Kidney epithelial cell (primary cell): ENCODE measurements around the gene PTPRD. TPM values are rescaled to one million over a fixed set of nuclear protein-coding genes. Genes with fewer than 3 reads are reported as not detected.
"Not testable (repeated sequence)": the region's sequence is repeated elsewhere in the genome, so short reads cannot be mapped to it uniquely, and the experiment has no call there.

Experiments
- DNase-seq: peaks from one replicate; pipeline ENCODE4 v3.0.0-alpha.2; 2010; ENCODE audit warnings: low read depth
- H3K27me3 ChIP-seq: 2 replicates; pipeline ENCODE4 v1.6.0; 2011; ENCODE audit warnings: low read length; ENCODE audit not compliant: control insufficient read depth, insufficient read depth
- H3K36me3 ChIP-seq: 2 replicates; pipeline ENCODE4 v1.5.1; 2011; ENCODE audit warnings: low read length; ENCODE audit not compliant: control insufficient read depth, insufficient read depth
- H3K4me3 ChIP-seq: 2 replicates; pipeline ENCODE4 v1.5.1; 2011; ENCODE audit warnings: low read depth, mild to moderate bottlenecking, control low read depth, low read length
- CTCF ChIP-seq: IDR thresholded peaks from 2 replicates; pipeline ENCODE4 v1.5.1; 2011; ENCODE audit warnings: mild to moderate bottlenecking, moderate library complexity, low read length, control low read depth, inconsistent platforms; ENCODE audit not compliant: insufficient read depth, poor library complexity, severe bottlenecking
- total RNA-seq: library from RNA; depleted of rRNA; stranded (reverse); fragments of >200 nt; gene quantifications from 2 replicates; pipeline ENCODE4 v1.2.3, GENCODE V29; 2015

PTPRD gene
- total RNA-seq, 1 donor from 2014 or later: 18.8 TPM

- TF ChIP-seq CTCF: no peak
- Histone ChIP-seq H3K27me3 (no peaks in the 10 kb centered on the region), H3K36me3 (no peaks in the 10 kb centered on the region), H3K4me3 (no peak overlapping the region)
- DNase-seq: no peak
These were observed 1129.6 kb downstream of the PTPRD start for GRCh38 chr9:9483175-9483574.

- no peak for DNase-seq
- no peak for TF ChIP-seq CTCF
- Histone ChIP-seq H3K27me3 (no peaks in the 10 kb centered on the region), H3K36me3 (no peaks in the 10 kb centered on the region), H3K4me3 (no peak overlapping the region)
These were observed 1134.1 kb downstream of the PTPRD start for GRCh38 chr9:9478741-9479140.

GRCh38 chr9:9469271-9469670 lies 1143.5 kb downstream of the PTPRD start:
- Histone ChIP-seq H3K27me3 (no peaks in the 10 kb centered on the region), H3K4me3 (no peak overlapping the region), H3K36me3 (no peaks in the 10 kb centered on the region)
- no peak for TF ChIP-seq CTCF
- DNase-seq: no peak

- DNase-seq, H3K36me3 ChIP-seq, H3K4me3 ChIP-seq, H3K27me3 ChIP-seq: not testable (repeated sequence)
These were observed 1170.9 kb downstream of the PTPRD start for GRCh38 chr9:9441874-9442273.

- no peak for TF ChIP-seq CTCF
- Histone ChIP-seq H3K27me3 (no peaks in the 10 kb centered on the region), H3K4me3 (no peak overlapping the region), H3K36me3 (no peaks in the 10 kb centered on the region)
- no peak for DNase-seq
These were observed 1175.2 kb downstream of the PTPRD start for GRCh38 chr9:9437641-9438040.

- not testable (repeated sequence) for DNase-seq, H3K4me3 ChIP-seq
These were observed 1186.3 kb downstream of the PTPRD start for GRCh38 chr9:9426454-9426853.

GRCh38 chr9:9412241-9412640 lies 1200.6 kb downstream of the PTPRD start:
- no peaks in the 10 kb centered on the region for H3K36me3 ChIP-seq
- H3K27me3 ChIP-seq: no peaks in the 10 kb centered on the region
- TF ChIP-seq CTCF: no peak
- H3K4me3 ChIP-seq: no peak overlapping the region
- DNase-seq: no peak

More at GRCh38 chr9:9426454-9426853, 1186.3 kb downstream of the PTPRD start:
- not testable (repeated sequence) for H3K36me3 ChIP-seq, H3K27me3 ChIP-seq
